ENCODE measurements around the gene RASGRF2.

DNA sequence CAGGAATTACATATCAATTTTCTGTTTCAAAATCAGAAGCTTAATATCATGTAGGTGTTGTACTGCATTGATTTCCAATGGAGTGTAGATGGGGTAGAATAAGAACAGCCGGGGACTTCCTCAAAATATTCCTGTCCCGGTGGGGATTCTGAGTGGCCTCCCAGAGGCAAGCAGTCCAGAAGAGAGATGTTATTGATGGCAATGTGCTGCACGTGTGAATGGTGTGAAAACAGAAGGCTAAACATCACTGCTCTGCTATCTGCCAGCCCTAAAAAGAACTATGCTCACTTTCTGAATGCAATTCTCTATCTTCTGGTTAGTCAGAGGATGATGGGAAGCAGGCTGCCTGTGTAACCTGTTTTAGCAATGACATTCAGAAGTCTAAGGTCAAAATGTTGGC is 181.9 kb downstream of the RASGRF2 start:
- TF ChIP-seq POLR2AphosphoS5 (IDR thresholded peaks at IDR 0.05; ENCODE audit: low read depth, low read length) (no peak), POLR2A (IDR thresholded peaks at IDR 0.05; ENCODE audit: low read depth, low read length) (no peak)
